ENCODE results near the gene AGAP1.

Gene AGAP1

GRCh38 chr2:235486729-235487128 is 7.1 kb upstream of the AGAP1 start:
- Histone ChIP-seq H3K4me3 (ENCODE audit: low read length) (no peak overlapping the region), H3K36me3 (ENCODE audit: control insufficient read depth, insufficient read depth, low read length) (no peaks in the 10 kb centered on the region), H3K27me3 (ENCODE audit: control insufficient read depth, insufficient read depth, low read length) (no peaks in the 10 kb centered on the region), H3K4me1 (ENCODE audit: control insufficient read depth, insufficient read depth, low read length) (no peaks in the 10 kb centered on the region), H3K9me3 (ENCODE audit: control insufficient read depth, insufficient read depth, low read length) (no peaks in the 10 kb centered on the region), H3K27ac (ENCODE audit: low read length) (no peak overlapping the region)
- WGBS (ENCODE audit: insufficient coverage, insufficient read length), result no CpG with 5 or more reads among the region's 1 CpG
- DNase-seq (ENCODE audit: low read depth, low spot score), result no peak

- Histone ChIP-seq H3K27ac (ENCODE audit: low read length) (no peak overlapping the region), H3K4me3 (ENCODE audit: low read length) (no peak overlapping the region), H3K9me3 (ENCODE audit: control insufficient read depth, insufficient read depth, low read length) (no peaks in the 10 kb centered on the region), H3K4me1 (ENCODE audit: control insufficient read depth, insufficient read depth, low read length) (no peaks in the 10 kb centered on the region), H3K36me3 (ENCODE audit: control insufficient read depth, insufficient read depth, low read length) (no peaks in the 10 kb centered on the region; the same call in 1 of the 2 replicates), H3K27me3 (ENCODE audit: control insufficient read depth, insufficient read depth, low read length) (no peaks in the 10 kb centered on the region)
- no CpG with 5 or more reads among the region's 2 CpGs for WGBS (ENCODE audit: insufficient coverage, insufficient read length)
- DNase-seq (ENCODE audit: low read depth, low spot score), result no peak
Observed at GRCh38 chr2:235489897-235490296, 3.9 kb upstream of the AGAP1 start.

- no peaks in the 10 kb centered on the region; the same call in 1 of the 2 replicates for H3K36me3 ChIP-seq (ENCODE audit: control insufficient read depth, insufficient read depth, low read length)
- DNase-seq (ENCODE audit: low read depth, low spot score), result no peak
- peaks cover 5% of the 10 kb centered on the region; the same call in 1 of the 2 replicates for H3K4me1 ChIP-seq (ENCODE audit: control insufficient read depth, insufficient read depth, low read length)
- H3K27ac ChIP-seq (ENCODE audit: low read length), result no peak overlapping the region
- H3K9me3 ChIP-seq (ENCODE audit: control insufficient read depth, insufficient read depth, low read length), result no peaks in the 10 kb centered on the region
- no CpG with 5 or more reads among the region's 27 CpGs for WGBS (ENCODE audit: insufficient coverage, insufficient read length)
- H3K4me3 ChIP-seq (ENCODE audit: low read length), result peak overlapping the region; percentile 81; the same call in 1 of the 2 replicates
- H3K27me3 ChIP-seq (ENCODE audit: control insufficient read depth, insufficient read depth, low read length), result no peaks in the 10 kb centered on the region
Observed at GRCh38 chr2:235492850-235493344, 946 bp upstream of the AGAP1 start.

- H3K4me1 ChIP-seq (ENCODE audit: control insufficient read depth, insufficient read depth, low read length), result peaks cover 5% of the 10 kb centered on the region; the same call in 1 of the 2 replicates
- peak overlapping the region; percentile 81; the same call in 1 of the 2 replicates for H3K4me3 ChIP-seq (ENCODE audit: low read length)
- H3K36me3 ChIP-seq (ENCODE audit: control insufficient read depth, insufficient read depth, low read length), result no peaks in the 10 kb centered on the region; the same call in 1 of the 2 replicates
- no peaks in the 10 kb centered on the region for H3K9me3 ChIP-seq (ENCODE audit: control insufficient read depth, insufficient read depth, low read length)
- H3K27me3 ChIP-seq (ENCODE audit: control insufficient read depth, insufficient read depth, low read length), result no peaks in the 10 kb centered on the region
- WGBS (ENCODE audit: insufficient coverage, insufficient read length), result no CpG with 5 or more reads among the region's 33 CpGs
- no peak for DNase-seq (ENCODE audit: low read depth, low spot score)
- H3K27ac ChIP-seq (ENCODE audit: low read length), result no peak overlapping the region
Observed at GRCh38 chr2:235493402-235493774, 455 bp upstream of the AGAP1 start.

- no CpG with 5 or more reads among the region's 72 CpGs for WGBS (ENCODE audit: insufficient coverage, insufficient read length)
- no peak overlapping the region for H3K27ac ChIP-seq (ENCODE audit: low read length)
- H3K4me3 ChIP-seq (ENCODE audit: low read length), result peak overlapping the region; percentile 81; the same call in 1 of the 2 replicates
- H3K36me3 ChIP-seq (ENCODE audit: control insufficient read depth, insufficient read depth, low read length), result no peaks in the 10 kb centered on the region; the same call in 1 of the 2 replicates
- H3K27me3 ChIP-seq (ENCODE audit: control insufficient read depth, insufficient read depth, low read length), result no peaks in the 10 kb centered on the region
- no peak for DNase-seq (ENCODE audit: low read depth, low spot score)
- H3K9me3 ChIP-seq (ENCODE audit: control insufficient read depth, insufficient read depth, low read length), result no peaks in the 10 kb centered on the region
- H3K4me1 ChIP-seq (ENCODE audit: control insufficient read depth, insufficient read depth, low read length), result peaks cover 8% of the 10 kb centered on the region; the same call in 1 of the 2 replicates
Observed at GRCh38 chr2:235494716-235495372, 1.0 kb downstream of the AGAP1 start.

- WGBS (ENCODE audit: insufficient coverage, insufficient read length), result no CpG with 5 or more reads among the region's 18 CpGs
Observed at GRCh38 chr2:235495373-235496238, 1.8 kb downstream of the AGAP1 start.

GRCh38 chr2:235496239-235496621 is 2.4 kb downstream of the AGAP1 start:
- Histone ChIP-seq H3K4me1 (ENCODE audit: control insufficient read depth, insufficient read depth, low read length) (peaks cover 14% of the 10 kb centered on the region), H3K9me3 (ENCODE audit: control insufficient read depth, insufficient read depth, low read length) (no peaks in the 10 kb centered on the region), H3K36me3 (ENCODE audit: control insufficient read depth, insufficient read depth, low read length) (no peaks in the 10 kb centered on the region; the same call in 1 of the 2 replicates), H3K27me3 (ENCODE audit: control insufficient read depth, insufficient read depth, low read length) (no peaks in the 10 kb centered on the region), H3K4me3 (ENCODE audit: low read length) (no peak overlapping the region), H3K27ac (ENCODE audit: low read length) (no peak overlapping the region)
- no peak for DNase-seq (ENCODE audit: low read depth, low spot score)
- no CpG with 5 or more reads among the region's 8 CpGs for WGBS (ENCODE audit: insufficient coverage, insufficient read length)

More at GRCh38 chr2:235495373-235496238, 1.8 kb downstream of the AGAP1 start:
- H3K27ac ChIP-seq (ENCODE audit: low read length), result no peak overlapping the region
- no peaks in the 10 kb centered on the region; the same call in 1 of the 2 replicates for H3K36me3 ChIP-seq (ENCODE audit: control insufficient read depth, insufficient read depth, low read length)
- no peaks in the 10 kb centered on the region for H3K27me3 ChIP-seq (ENCODE audit: control insufficient read depth, insufficient read depth, low read length)
- peak overlapping the region; percentile 81; the same call in 1 of the 2 replicates for H3K4me3 ChIP-seq (ENCODE audit: low read length)
- DNase-seq (ENCODE audit: low read depth, low spot score), result no peak
- no peaks in the 10 kb centered on the region for H3K9me3 ChIP-seq (ENCODE audit: control insufficient read depth, insufficient read depth, low read length)
- H3K4me1 ChIP-seq (ENCODE audit: control insufficient read depth, insufficient read depth, low read length), result peaks cover 11% of the 10 kb centered on the region

- Histone ChIP-seq H3K9me3 (ENCODE audit: control insufficient read depth, insufficient read depth, low read length) (no peaks in the 10 kb centered on the region), H3K4me1 (ENCODE audit: control insufficient read depth, insufficient read depth, low read length) (peaks cover 17% of the 10 kb centered on the region), H3K36me3 (ENCODE audit: control insufficient read depth, insufficient read depth, low read length) (no peaks in the 10 kb centered on the region; the same call in 1 of the 2 replicates), H3K4me3 (ENCODE audit: low read length) (no peak overlapping the region), H3K27ac (ENCODE audit: low read length) (no peak overlapping the region), H3K27me3 (ENCODE audit: control insufficient read depth, insufficient read depth, low read length) (no peaks in the 10 kb centered on the region)
- DNase-seq (ENCODE audit: low read depth, low spot score), result no peak
- no CpG with 5 or more reads among the region's 3 CpGs for WGBS (ENCODE audit: insufficient coverage, insufficient read length)
Observed at GRCh38 chr2:235497096-235497495, 3.3 kb downstream of the AGAP1 start.

GRCh38 chr2:235498541-235498940 is 4.7 kb downstream of the AGAP1 start:
- no CpG with 5 or more reads among the region's 9 CpGs for WGBS (ENCODE audit: insufficient coverage, insufficient read length)
- no peaks in the 10 kb centered on the region for H3K9me3 ChIP-seq (ENCODE audit: control insufficient read depth, insufficient read depth, low read length)
- no peaks in the 10 kb centered on the region; the same call in 1 of the 2 replicates for H3K36me3 ChIP-seq (ENCODE audit: control insufficient read depth, insufficient read depth, low read length)
- no peak overlapping the region for H3K27ac ChIP-seq (ENCODE audit: low read length)
- peaks cover 20% of the 10 kb centered on the region for H3K4me1 ChIP-seq (ENCODE audit: control insufficient read depth, insufficient read depth, low read length)
- H3K4me3 ChIP-seq (ENCODE audit: low read length), result no peak overlapping the region
- no peaks in the 10 kb centered on the region for H3K27me3 ChIP-seq (ENCODE audit: control insufficient read depth, insufficient read depth, low read length)
- no peak for DNase-seq (ENCODE audit: low read depth, low spot score)

Data from iPS DF 6.9 (cell line).